ENCODE results near the gene MBTD1.

MBTD1 gene

DNA sequence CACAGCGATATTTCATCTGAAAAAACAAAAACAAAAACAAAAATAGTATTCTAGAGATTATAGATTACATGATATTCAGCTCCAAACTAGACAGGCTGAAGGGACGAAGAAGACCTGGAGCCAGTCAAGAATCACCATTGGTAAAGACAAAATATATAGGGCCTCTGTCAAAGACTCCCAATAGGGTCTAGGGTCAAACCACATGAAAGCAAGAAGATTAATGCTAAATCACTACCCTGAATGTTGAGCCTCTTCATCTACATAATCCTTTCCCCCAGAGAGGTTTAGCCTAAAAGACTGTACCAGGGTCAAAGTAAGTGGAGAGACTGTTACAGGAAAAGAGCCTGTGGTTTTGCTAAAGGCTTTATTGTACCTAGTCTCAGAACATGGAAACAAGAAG lies 117.3 kb downstream of the MBTD1 start:
- no peak for DNase-seq

DNA sequence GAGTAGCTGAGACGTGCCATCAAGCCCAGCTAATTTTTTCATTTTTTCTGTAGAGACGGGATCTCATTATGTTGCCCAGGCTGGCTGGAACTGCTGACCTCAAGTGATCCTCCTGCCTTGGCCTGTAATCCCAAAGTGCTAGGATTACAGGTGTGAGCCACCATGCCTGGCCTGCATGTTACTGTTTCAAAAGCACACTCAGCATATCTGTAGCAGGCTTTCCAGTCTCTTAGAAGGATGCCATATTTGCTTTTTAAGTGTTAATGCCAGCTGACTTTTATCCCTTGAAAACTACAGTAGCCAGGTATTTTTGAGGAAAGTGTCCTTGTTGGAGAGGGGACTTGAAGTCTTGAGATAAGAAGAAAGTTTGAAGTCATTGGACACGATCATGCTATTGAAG lies 123.9 kb downstream of the MBTD1 start:
- no peak for DNase-seq

DNA sequence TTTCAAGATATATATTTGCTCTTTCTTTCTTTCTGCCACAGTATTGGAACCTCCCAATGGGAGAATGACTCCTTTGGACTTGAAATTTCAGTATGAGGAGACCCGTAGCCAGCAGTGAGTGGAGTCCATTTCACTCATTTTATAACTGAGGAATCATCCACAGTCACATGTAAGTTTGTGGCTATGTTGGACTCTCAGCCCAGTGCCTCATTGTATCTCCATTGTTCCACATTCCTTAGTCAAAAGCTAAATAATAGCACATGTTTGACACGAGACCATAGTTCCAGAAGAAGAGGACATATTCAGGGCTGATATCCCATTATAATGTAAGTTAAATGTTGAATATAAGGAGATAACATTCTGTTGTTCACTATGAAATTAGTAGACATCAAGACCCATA lies 126.5 kb downstream of the MBTD1 start:
- no peak for DNase-seq

DNA sequence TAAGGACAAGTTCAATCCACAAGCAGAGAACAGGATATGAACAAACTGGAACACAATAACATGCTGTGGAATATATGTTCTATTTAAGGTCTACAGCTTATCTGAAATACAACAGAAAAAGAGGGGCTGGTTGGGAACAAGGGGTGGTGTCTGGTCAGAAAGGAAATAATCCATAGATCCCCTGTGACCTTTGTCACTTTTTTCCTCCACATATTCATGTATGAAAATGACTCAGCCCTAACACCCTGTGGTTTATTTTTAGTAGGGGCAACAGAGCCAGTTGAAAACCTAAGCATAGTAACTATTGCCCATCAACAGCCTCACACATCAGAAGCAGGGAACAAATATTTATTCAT lies 126.9 kb downstream of the MBTD1 start:
- no peak for DNase-seq

DNA sequence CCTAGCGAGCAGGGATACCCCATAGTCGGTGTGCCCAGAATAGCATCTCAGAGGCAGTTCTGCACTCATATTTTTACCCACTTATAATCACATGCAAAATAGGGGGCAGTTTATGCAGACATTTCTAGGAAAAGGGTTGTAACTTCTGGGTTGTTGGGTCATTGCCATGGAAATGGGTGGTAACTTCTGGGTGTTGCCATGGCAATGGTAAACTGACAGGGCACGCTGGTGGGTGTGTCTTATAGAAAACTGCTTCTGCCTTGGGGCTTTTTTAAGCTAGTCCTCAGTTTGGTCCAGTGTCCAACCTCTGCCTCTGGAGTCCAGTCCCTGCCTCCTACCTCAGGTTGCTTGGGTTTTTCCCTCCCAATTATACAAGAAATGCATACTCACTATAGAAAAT lies 131.8 kb downstream of the MBTD1 start:
- DNase-seq: peak; percentile 30
